Epidermal melanocyte (primary cell): ENCODE results near the gene TXNDC17.
"Not testable (repeated sequence)": the region's sequence is repeated elsewhere in the genome, so short reads cannot be mapped to it uniquely, and the experiment has no call there.

Experiments used
- DNase-seq: peaks from one replicate; pipeline ENCODE4 v3.0.0; 2011; ENCODE audit warnings: low spot score; ENCODE audit not compliant: insufficient read length

TXNDC17 gene

GRCh38 chr17:6682339-6682738 is 41.5 kb downstream of the TXNDC17 start:
- DNase-seq: no peak

- no peak for DNase-seq
Observed at GRCh38 chr17:6683081-6683684, 42.3 kb downstream of the TXNDC17 start.

- no peak for DNase-seq
Observed at GRCh38 chr17:6683730-6684459, 43.0 kb downstream of the TXNDC17 start.

GRCh38 chr17:6684460-6684783 is 43.6 kb downstream of the TXNDC17 start:
- DNase-seq: no peak

- no peak for DNase-seq
Observed at GRCh38 chr17:6684881-6685767, 44.3 kb downstream of the TXNDC17 start.

- no peak for DNase-seq
Observed at GRCh38 chr17:6686026-6686425, 45.2 kb downstream of the TXNDC17 start.

- no peak for DNase-seq
Observed at GRCh38 chr17:6688944-6689343, 48.1 kb downstream of the TXNDC17 start.

- no peak for DNase-seq
Observed at GRCh38 chr17:6690641-6691040, 49.8 kb downstream of the TXNDC17 start.

GRCh38 chr17:6691546-6691945 is 50.7 kb downstream of the TXNDC17 start:
- DNase-seq: no peak

GRCh38 chr17:6691958-6692357 is 51.1 kb downstream of the TXNDC17 start:
- not testable (repeated sequence) for DNase-seq
